ENCODE data around the gene CIBAR2. TPM values are rescaled to one million over a fixed set of nuclear protein-coding genes. Genes with fewer than 3 reads are reported as not detected.

The CIBAR2 gene
- total RNA-seq, 2 experiments from 2014 or later, result not detected

DNA sequence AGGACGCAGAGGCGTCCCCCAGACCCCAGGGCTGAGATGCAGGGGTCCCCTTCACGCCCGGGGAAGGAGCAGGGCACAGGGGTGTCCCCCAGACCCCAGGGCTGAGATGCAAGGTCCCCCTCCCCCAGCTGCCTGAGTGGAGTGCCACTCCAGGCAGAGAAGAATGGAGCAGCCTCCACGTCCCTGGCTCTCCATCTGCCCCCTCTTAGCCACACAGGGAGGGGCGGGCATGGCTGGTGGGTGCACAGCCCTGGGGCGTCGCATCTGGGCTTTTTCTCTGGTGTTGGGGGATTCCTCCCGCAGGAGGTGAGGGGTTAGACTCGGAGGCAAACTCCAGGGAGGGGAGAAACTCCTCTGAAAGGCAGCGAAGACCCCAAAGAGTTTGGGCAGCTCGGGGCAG lies 17.5 kb downstream of the CIBAR2 start:
- Mint-ChIP-seq H3K27me3 (no peaks in the 10 kb centered on the region), H3K4me3 (no peak overlapping the region), H3K4me1 (ENCODE audit: low read depth) (peaks cover 18% of the 10 kb centered on the region), H3K27ac (no peak overlapping the region), H3K9me3 (no peaks in the 10 kb centered on the region), H3K36me3 (ENCODE audit: low read depth) (peaks cover 8% of the 10 kb centered on the region)
- no peak for ATAC-seq (ENCODE audit: poor library complexity)
- POLR2A ChIA-PET, result no interaction called here
- intact Hi-C loops (cut with DNase I, micrococcal nuclease), result no loop called here
- no peak overlapping the region for H3K27ac ChIP-seq (ENCODE audit: low read depth in 1 of 2, low read length in 2 of 2)
- H3K36me3 ChIP-seq (ENCODE audit: insufficient read depth, low read length), result no peaks in the 10 kb centered on the region
- no peaks in the 10 kb centered on the region for H3K27me3 ChIP-seq (ENCODE audit: control insufficient read depth in 1 of 2, insufficient read depth in 2 of 2, low read length in 2 of 2)
- no peak overlapping the region for H3K4me3 ChIP-seq (ENCODE audit: low read length)
- DNase-seq, result no peak
- TF ChIP-seq, protein P1, sequence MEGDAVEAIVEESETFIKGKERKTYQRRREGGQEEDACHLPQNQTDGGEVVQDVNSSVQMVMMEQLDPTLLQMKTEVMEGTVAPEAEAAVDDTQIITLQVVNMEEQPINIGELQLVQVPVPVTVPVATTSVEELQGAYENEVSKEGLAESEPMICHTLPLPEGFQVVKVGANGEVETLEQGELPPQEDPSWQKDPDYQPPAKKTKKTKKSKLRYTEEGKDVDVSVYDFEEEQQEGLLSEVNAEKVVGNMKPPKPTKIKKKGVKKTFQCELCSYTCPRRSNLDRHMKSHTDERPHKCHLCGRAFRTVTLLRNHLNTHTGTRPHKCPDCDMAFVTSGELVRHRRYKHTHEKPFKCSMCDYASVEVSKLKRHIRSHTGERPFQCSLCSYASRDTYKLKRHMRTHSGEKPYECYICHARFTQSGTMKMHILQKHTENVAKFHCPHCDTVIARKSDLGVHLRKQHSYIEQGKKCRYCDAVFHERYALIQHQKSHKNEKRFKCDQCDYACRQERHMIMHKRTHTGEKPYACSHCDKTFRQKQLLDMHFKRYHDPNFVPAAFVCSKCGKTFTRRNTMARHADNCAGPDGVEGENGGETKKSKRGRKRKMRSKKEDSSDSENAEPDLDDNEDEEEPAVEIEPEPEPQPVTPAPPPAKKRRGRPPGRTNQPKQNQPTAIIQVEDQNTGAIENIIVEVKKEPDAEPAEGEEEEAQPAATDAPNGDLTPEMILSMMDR (IDR thresholded peaks at IDR 0.05), result no peak
- no peaks in the 10 kb centered on the region for H3K9me3 ChIP-seq (ENCODE audit: control insufficient read depth in 1 of 2, insufficient read depth in 1 of 2, low read length in 2 of 2)
- CTCF ChIA-PET, result no interaction called here
- H3K4me1 ChIP-seq (ENCODE audit: insufficient read depth, low read length), result peaks cover 26% of the 10 kb centered on the region

DNA sequence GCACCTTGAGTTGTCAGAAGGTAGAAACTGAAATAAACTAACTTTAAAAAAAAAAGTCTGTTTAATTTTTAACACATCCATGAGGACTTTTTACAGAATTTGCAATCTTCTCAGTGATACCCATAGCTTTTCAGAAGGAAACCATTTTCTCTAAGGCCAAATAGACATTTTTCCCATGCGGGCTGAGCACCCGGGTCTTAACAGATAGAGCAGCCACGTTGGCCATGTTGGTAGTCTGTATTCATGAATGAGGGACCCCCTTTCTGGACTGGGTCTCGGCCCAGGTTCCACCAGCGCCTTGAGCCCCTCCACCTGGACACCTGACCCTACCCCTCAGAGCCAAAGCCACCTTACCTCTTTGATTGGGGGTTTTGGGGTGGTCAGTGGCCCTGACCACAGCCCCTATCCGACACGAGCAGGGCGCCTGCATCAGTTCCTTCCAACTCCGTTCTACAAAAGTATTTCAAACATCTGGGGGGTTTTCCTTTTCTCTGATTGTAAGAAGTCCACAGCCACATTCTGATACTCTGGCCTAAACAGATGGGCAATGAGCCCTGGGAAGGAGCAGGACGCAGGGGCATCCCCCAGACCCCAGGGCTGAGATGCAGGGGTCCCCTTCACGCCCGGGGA lies 18.0 kb downstream of the CIBAR2 start:
- H3K4me3 Mint-ChIP-seq, result no peak overlapping the region
- no peak overlapping the region for H3K27ac ChIP-seq (ENCODE audit: low read depth in 1 of 2, low read length in 2 of 2)
- H3K27me3 Mint-ChIP-seq, result no peaks in the 10 kb centered on the region
- H3K9me3 Mint-ChIP-seq, result no peaks in the 10 kb centered on the region
- peaks cover 20% of the 10 kb centered on the region for H3K4me1 Mint-ChIP-seq (ENCODE audit: low read depth)
- H3K4me3 ChIP-seq (ENCODE audit: low read length), result no peak overlapping the region
- peaks cover under 1% of the 10 kb centered on the region for H3K36me3 ChIP-seq (ENCODE audit: insufficient read depth, low read length)
- no peaks in the 10 kb centered on the region for H3K27me3 ChIP-seq (ENCODE audit: control insufficient read depth in 1 of 2, insufficient read depth in 2 of 2, low read length in 2 of 2)
- TF ChIP-seq, protein P1 (IDR thresholded peaks at IDR 0.05), result no peak
- H3K36me3 Mint-ChIP-seq (ENCODE audit: low read depth), result peaks cover 8% of the 10 kb centered on the region
- H3K9me3 ChIP-seq (ENCODE audit: control insufficient read depth in 1 of 2, insufficient read depth in 1 of 2, low read length in 2 of 2), result no peaks in the 10 kb centered on the region
- no peak for ATAC-seq (ENCODE audit: poor library complexity)
- H3K4me1 ChIP-seq (ENCODE audit: insufficient read depth, low read length), result peaks cover 21% of the 10 kb centered on the region
- DNase-seq, result no peak
- ChIA-PET POLR2A (no interaction called here), CTCF (no interaction called here)
- no peak overlapping the region for H3K27ac Mint-ChIP-seq
- intact Hi-C loops (cut with DNase I, micrococcal nuclease), result no loop called here

DNA sequence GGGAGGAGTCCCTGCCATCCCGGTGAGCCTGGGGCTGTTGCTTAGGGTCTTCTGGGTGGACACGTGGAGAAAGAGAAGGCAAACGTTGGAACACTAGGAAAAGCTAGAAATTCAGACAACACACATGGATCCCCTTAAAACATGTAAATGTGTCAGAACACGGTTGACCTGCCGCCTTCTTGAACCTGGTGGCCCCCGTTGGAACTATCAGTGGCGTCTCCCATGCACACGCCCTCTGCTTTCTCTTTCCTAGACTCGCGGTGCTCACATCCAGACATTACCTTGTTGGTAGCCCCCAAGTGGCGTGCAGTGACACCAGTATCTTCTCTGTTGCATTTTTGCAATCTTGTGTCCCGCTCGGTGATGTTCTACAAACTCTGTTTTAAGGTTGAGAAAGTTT lies 18.6 kb downstream of the CIBAR2 start:
- CTCF ChIA-PET, result no interaction called here
- no peak overlapping the region for H3K4me3 Mint-ChIP-seq

More for the DNA sequence above, 18.6 kb downstream of the CIBAR2 start:
- H3K27me3 ChIP-seq (ENCODE audit: control insufficient read depth in 1 of 2, insufficient read depth in 2 of 2, low read length in 2 of 2), result no peaks in the 10 kb centered on the region
- H3K4me3 ChIP-seq (ENCODE audit: low read length), result no peak overlapping the region
- H3K9me3 ChIP-seq (ENCODE audit: control insufficient read depth in 1 of 2, insufficient read depth in 1 of 2, low read length in 2 of 2), result no peaks in the 10 kb centered on the region
- H3K4me1 ChIP-seq (ENCODE audit: insufficient read depth, low read length), result peaks cover 19% of the 10 kb centered on the region
- TF ChIP-seq, protein P1 (IDR thresholded peaks at IDR 0.05), result no peak
- no peak overlapping the region for H3K27ac ChIP-seq (ENCODE audit: low read depth in 1 of 2, low read length in 2 of 2)
- ATAC-seq (ENCODE audit: poor library complexity), result no peak
- POLR2A ChIA-PET, result no interaction called here
- H3K4me1 Mint-ChIP-seq (ENCODE audit: low read depth), result peaks cover 20% of the 10 kb centered on the region
- peaks cover 8% of the 10 kb centered on the region for H3K36me3 Mint-ChIP-seq (ENCODE audit: low read depth)
- peaks cover 6% of the 10 kb centered on the region for H3K36me3 ChIP-seq (ENCODE audit: insufficient read depth, low read length)
- H3K27me3 Mint-ChIP-seq, result no peaks in the 10 kb centered on the region
- H3K27ac Mint-ChIP-seq, result no peak overlapping the region
- H3K9me3 Mint-ChIP-seq, result no peaks in the 10 kb centered on the region
- DNase-seq, result no peak
- intact Hi-C loops (cut with DNase I, micrococcal nuclease), result no loop called here
